Rectal smooth muscle tissue (tissue), 1 donor: Measurements from ENCODE around the gene TUBG2.
A peak's percentile ranks its signal among the peaks of the same experiment; 100 is the strongest.
"Not testable (repeated sequence)": the region's sequence is repeated elsewhere in the genome, so short reads cannot be mapped to it uniquely, and the experiment has no call there.

Source experiments
- H3K27ac ChIP-seq: one replicate; pipeline ENCODE4 v1.7.0; 2013; ENCODE audit warnings: low read depth, low read length, inconsistent platforms
- H3K27me3 ChIP-seq: one replicate; pipeline ENCODE4 v1.7.0; 2013; ENCODE audit warnings: low read length; ENCODE audit not compliant: control insufficient read depth, insufficient read depth
- H3K36me3 ChIP-seq: one replicate; pipeline ENCODE4 v1.7.0; 2013; ENCODE audit warnings: low read length; ENCODE audit not compliant: control insufficient read depth, insufficient read depth
- H3K4me1 ChIP-seq: one replicate; pipeline ENCODE4 v1.7.0; 2013; ENCODE audit warnings: low read length; ENCODE audit not compliant: control insufficient read depth, insufficient read depth
- H3K4me3 ChIP-seq: one replicate; pipeline ENCODE4 v1.7.0; 2013; ENCODE audit warnings: low read length
- H3K9ac ChIP-seq: one replicate; pipeline ENCODE4 v1.7.0; 2013; ENCODE audit warnings: low read length

The TUBG2 gene

DNA sequence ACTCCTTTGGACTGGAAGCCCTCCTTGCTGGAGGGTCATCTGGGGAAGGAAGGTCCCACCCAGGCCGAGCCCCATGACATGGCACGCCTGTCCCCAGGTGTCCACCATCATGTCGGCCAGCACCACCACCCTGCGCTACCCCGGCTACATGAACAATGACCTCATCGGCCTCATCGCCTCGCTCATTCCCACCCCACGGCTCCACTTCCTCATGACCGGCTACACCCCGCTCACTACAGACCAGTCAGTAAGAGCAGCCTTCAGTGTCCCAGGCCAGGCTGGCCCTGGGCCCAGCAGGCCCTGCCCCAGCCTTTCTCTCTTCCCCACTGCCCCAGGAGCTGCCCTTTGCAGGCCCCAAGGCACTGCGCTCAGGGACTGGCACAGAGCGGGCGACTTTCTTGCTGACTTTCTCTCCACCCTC is 6.5 kb downstream of the TUBG2 start:
- Histone ChIP-seq H3K27ac (no peak overlapping the region), H3K4me3 (no peak overlapping the region), H3K9ac (no peak overlapping the region), H3K27me3 (no peaks in the 10 kb centered on the region), H3K36me3 (peaks cover 12% of the 10 kb centered on the region), H3K4me1 (peaks cover 11% of the 10 kb centered on the region)

DNA sequence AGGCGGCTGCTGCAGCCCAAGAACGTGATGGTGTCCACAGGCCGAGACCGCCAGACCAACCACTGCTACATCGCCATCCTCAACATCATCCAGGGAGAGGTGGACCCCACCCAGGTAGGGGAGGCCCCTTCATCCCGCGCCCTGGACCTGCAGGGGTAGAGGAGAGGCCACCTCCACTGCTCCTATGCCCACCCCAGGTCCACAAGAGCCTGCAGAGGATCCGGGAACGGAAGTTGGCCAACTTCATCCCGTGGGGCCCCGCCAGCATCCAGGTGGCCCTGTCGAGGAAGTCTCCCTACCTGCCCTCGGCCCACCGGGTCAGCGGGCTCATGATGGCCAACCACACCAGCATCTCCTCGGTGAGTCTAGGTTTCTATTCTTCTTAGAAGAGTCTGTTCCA is 7.0 kb downstream of the TUBG2 start:
- H3K27ac ChIP-seq, H3K27me3 ChIP-seq: not testable (repeated sequence)
- H3K36me3 ChIP-seq: peaks cover 18% of the 10 kb centered on the region

DNA sequence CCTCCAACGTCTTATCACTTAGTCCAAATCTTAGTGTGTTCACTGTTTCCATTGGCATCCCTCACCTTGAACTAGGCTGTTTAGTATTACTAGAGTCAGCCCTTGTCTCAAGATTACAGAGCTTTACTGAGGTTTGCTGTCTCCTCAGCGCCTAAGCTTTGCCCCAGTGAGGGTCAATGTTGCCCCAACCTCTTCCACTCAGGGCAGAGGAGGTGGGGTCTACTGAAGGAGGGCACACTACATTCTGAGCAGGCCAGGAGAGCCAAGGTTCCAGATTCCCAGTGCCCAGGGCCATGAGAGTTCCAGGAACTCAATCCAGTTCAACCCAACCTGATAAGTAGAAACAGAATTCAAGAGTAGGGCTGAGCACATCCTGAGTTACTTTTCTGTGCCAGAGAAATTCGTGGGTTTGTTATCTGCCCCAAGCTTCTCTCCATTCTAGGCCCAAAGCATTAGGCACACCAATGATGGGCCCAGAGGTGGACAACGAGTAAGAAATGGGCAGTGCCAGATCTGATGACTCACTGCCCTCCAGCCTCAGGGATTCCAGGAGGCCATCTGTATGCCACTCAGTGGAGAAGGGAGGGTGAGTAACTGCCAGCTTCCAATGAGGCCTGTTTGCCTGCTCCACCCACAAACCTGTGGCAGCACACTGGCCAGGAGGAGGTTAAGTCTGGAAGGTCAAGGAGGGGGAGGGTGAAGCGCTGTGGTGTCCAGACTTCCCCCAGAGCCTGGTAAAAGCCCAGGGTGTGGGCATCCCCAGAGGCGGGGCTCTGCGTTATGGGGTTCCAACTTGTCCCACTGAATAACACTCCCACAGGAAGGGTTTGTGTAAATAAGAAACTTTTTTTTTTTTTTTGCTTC is 8.2 kb downstream of the TUBG2 start:
- Histone ChIP-seq H3K9ac (no peak overlapping the region), H3K27ac (peak overlapping the region; percentile 77), H3K4me3 (no peak overlapping the region), H3K4me1 (peaks cover 11% of the 10 kb centered on the region), H3K36me3 (peaks cover 23% of the 10 kb centered on the region), H3K27me3 (no peaks in the 10 kb centered on the region)

More for the DNA sequence above, 7.0 kb downstream of the TUBG2 start:
- H3K9ac ChIP-seq, H3K4me3 ChIP-seq: not testable (repeated sequence)
- H3K4me1 ChIP-seq: peaks cover 11% of the 10 kb centered on the region

DNA sequence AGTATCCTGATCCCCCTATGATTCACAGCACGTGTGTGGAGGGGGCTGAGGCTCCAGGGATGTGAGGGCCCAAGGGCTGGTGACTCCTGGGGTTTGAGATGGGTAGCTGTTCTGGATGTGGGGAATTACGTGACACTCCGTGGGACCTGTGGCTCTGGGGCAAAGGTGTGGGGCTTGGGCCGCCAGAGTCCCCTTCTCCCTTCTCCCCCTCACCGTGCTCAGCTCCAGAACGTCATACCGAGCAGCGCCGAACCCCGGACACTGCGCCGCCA is 10.6 kb downstream of the TUBG2 start:
- no peaks in the 10 kb centered on the region for H3K27me3 ChIP-seq
- H3K36me3 ChIP-seq: peaks cover 29% of the 10 kb centered on the region
- H3K4me1 ChIP-seq: peaks cover 18% of the 10 kb centered on the region

DNA sequence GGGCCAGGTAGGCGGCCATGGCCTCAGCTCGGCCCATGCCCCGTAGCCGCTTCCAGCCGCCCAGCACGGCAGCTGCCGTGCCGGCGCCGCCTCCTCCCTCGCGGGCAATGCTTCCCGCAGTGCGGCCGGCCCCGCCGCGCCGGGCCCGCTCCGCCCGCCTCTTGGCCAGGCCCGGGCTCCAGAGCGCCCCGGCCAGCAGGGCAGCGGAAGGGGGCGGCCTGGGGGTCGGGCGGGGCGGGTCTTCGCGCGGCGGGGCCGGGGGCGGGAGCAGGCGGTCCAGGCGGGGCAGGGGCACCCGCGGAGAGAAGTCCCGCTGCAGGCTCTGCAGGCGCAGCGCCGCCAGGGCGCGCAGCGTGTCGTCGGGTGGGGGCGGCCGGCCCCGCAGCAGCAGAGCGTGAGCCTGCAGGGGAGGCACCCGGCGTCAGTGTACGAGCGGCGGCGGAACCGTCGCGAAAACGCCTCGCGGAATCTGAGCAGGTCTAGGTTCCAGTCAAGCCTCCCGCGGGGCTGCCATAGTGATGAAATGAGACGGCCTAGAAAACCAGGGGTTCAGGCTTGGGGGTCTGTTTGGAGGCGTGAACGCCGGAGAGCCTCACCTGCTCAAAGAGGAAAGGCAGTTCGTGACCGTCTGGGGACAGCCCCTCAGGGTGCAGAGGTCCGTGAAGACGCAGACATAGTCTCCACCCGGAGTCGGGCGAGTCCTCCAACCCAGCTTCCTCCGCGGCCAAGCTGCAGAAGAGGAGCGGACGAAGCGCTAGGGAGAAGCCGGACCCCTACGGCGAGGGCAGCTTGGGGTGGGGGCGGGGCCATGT is 11.1 kb downstream of the TUBG2 start:
- no peak overlapping the region for H3K9ac ChIP-seq
- peaks cover 20% of the 10 kb centered on the region for H3K4me1 ChIP-seq
- H3K27me3 ChIP-seq: no peaks in the 10 kb centered on the region
- H3K36me3 ChIP-seq: peaks cover 29% of the 10 kb centered on the region
- no peak overlapping the region for H3K27ac ChIP-seq
- H3K4me3 ChIP-seq: no peak overlapping the region

More for the DNA sequence above, 10.6 kb downstream of the TUBG2 start:
- Histone ChIP-seq H3K4me3 (no peak overlapping the region), H3K27ac (peak overlapping the region; percentile 18), H3K9ac (no peak overlapping the region)

DNA sequence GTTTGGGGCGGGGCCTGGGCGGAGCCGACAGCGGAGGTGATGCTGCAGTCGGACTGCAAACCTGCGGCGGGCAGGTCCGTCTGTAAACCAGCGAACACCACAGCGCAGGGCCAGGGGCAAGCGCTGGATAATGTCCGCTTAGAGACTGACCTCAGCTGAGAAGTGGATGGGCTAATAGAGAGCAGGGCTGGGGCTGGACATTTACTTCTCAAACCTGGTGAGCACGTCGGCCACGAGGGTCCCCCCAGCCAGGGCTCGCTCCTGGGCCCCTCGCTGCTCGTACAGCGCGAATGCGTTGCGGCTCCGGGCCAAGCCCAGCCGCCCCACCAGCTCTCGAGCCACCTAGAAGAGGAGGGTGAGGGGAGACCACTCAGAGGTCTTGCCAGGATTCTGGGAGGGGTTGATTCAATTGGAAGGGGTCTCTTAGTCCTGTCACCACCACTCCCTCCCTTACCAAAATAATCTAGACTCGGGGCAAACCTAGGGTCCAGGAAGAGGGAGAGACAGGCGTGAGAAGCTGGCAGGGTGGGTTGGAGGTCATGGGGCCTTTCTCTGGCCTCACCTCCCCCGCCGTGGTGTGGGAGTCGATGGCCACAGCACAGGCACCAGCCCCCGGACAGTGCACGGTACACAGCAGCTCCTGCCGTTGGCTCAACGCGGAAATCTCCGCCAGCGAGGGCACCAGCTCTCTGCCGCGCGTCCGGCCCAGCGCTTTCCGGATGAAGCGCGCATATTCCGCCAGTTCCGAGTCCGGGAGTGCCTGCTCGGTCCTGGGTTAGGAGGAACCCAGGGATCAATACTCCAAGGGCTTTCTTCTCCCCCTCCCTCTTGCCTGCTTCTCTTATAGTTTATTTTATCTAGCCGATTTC is 11.9 kb downstream of the TUBG2 start:
- H3K27me3 ChIP-seq: no peaks in the 10 kb centered on the region
- H3K4me1 ChIP-seq: peaks cover 20% of the 10 kb centered on the region
- no peak overlapping the region for H3K4me3 ChIP-seq
- H3K36me3 ChIP-seq: peaks cover 25% of the 10 kb centered on the region
- no peak overlapping the region for H3K9ac ChIP-seq
- no peak overlapping the region for H3K27ac ChIP-seq

DNA sequence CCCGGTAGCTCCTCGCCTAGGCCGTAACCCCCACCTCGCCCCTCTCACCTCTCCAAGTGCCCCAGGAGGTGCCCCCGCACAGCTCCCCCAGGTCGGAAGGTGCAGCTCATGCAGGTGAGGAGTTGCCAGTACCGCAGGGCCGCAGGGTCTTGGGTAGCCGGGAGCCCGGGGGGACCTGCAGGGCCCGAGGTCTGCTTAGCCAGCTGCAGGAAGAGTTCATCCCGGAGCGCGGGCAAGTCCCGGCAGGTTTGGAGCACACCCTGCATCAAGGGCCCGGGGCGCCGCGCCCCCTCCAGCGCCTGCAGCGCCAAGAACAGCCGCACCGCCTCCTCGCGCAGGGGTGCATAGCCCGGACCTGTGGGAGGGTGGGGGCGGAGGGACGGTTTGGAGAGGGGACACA is 13.0 kb downstream of the TUBG2 start:
- Histone ChIP-seq H3K9ac (no peak overlapping the region), H3K4me1 (peaks cover 20% of the 10 kb centered on the region), H3K36me3 (peaks cover 22% of the 10 kb centered on the region), H3K4me3 (no peak overlapping the region), H3K27me3 (no peaks in the 10 kb centered on the region), H3K27ac (no peak overlapping the region)

DNA sequence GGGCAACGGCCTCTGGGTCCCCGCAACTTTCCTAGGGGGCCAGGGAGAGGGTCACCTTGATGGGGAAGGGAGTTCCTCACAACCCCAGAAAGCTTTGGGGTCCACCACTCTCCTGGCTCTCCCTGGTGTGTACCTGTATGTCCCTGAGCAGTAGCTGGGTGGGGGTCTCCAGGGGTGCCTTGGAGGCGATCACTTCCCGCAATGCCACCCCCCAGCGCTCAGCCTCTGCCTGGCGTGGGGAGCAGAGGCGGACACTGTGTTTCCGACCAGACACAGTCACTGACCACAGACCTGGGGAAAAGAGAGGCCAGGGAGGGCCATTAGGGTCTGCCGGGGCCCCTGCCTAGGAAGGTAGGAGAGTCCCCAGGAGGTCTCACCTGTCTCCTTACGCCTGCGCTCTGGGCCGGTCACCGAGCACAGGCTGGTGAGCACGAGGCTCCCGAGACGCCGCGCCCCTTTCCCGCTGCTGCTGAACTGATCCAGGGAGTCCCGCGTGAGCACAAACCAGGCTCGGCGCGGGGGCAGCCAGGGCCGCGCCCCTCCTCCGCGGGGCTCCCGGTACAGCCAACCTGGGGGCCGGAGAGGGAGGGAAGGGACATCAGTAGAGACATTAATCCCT is 14.3 kb downstream of the TUBG2 start:
- no peaks in the 10 kb centered on the region for H3K27me3 ChIP-seq
- H3K27ac ChIP-seq: no peak overlapping the region
- H3K9ac ChIP-seq: no peak overlapping the region
- peaks cover 12% of the 10 kb centered on the region for H3K4me1 ChIP-seq
- H3K36me3 ChIP-seq: peaks cover 22% of the 10 kb centered on the region
- peak overlapping the region; percentile 33 for H3K4me3 ChIP-seq

DNA sequence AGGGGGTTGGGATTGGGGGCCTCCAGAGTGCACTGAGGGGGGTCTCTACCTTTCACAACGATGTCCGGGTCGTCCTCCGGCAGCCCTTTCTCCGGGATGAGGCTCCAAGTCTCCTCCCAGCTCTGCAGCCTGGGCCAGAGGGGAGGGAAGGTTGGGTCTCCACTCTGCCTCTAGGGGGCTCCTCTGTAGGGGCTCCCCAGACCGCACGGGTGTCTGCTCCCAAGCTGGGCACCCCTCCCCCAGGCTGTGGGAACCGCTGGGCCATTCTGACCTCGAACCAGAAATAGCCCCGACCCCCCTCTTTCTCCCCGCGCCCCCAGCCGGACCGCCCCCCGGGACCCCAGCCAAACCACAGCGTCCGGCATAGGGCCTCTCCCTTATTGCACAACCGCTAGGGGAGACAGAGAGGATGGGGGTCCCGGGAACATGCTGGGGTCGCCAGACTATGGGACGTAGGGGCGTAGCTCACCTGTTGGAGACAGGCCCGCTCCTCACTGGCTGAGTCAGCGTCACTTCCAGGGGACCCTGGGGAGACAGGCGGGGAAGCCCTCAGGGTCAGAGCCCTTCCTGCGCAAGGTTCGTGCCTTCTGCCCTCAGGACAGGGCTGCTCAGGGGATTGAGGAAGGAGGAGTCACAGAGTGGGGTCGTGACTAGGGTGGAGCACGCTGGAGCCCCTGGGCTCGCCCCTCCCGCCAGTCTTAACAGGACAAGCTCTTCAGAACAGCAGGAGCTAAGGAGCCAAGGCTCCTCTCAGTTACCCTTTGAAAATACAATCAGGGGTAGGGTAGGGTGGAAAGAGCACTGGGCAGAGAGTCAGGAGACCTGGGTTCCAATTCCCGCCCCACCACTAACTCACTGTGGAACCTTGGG is 15.0 kb downstream of the TUBG2 start:
- peaks cover 15% of the 10 kb centered on the region for H3K4me1 ChIP-seq
- no peaks in the 10 kb centered on the region for H3K27me3 ChIP-seq
- peaks cover 19% of the 10 kb centered on the region for H3K36me3 ChIP-seq
- H3K9ac ChIP-seq: no peak overlapping the region
- H3K27ac ChIP-seq: peak overlapping the region; percentile 38
- peak overlapping the region; percentile 50 for H3K4me3 ChIP-seq

DNA sequence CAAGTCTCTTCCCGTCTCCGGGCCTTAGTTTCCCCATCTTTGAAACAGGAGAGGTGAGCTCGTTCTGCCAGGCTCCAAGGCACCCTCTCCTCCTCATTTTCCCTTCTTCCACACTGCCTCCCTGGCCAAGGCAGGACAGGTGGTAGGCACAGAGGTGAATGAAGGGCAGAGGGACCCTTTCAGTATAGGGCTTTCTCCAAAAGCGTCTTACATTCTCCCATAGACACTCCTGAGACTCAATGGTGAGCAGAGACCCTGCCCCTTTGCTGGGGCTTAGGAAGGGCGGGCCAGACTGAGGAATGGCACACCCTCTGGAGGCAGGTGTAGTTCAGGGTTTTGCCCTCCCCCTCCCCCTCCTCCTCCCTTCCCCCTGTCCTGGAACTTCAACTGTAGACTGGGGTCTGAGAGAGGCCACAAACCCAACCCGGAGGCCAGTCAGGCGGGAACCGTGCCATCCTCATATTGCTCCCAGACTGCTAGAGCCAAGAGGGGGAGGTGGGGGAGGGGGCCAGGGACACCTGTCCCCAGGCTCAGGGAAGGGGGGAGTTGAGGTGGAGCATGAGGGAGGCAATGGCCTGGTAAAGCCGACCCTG is 15.8 kb downstream of the TUBG2 start:
- H3K36me3 ChIP-seq: peaks cover 16% of the 10 kb centered on the region
- H3K4me3 ChIP-seq: peak overlapping the region; percentile 98
- peak overlapping the region; percentile 77 for H3K27ac ChIP-seq
- peaks cover 18% of the 10 kb centered on the region for H3K4me1 ChIP-seq
- H3K9ac ChIP-seq: no peak overlapping the region
- H3K27me3 ChIP-seq: no peaks in the 10 kb centered on the region
